Panc1 (cell line): ENCODE data around the gene MAGI2. TPM values are rescaled to one million over a fixed set of nuclear protein-coding genes. Genes with fewer than 3 reads are reported as not detected.

Experiments used
- ATAC-seq: fragments of 200-7000 bp; cut with Tn5 transposase; 2 replicates; pipeline ENCODE4 v1.9.1; 2020; ENCODE audit warnings: mild to moderate bottlenecking, moderate library complexity
- BruUV-seq: library from RNA; stranded (reverse); fragments of 400-500 nt; replicated peaks from 2 replicates; lab custom pipeline; 2021; lab: Mats Ljungman, UMichigan
- CTCF ChIA-PET: fragments of 300-600 bp; sonication (Branson Sonifier 250); formaldehyde crosslinking; loops from one replicate; lab custom pipeline; 2022; ENCODE audit warnings: antibody characterized with exemption; lab: Charles Lee
- POLR2A ChIA-PET: fragments of 300-600 bp; sonication (Branson Sonifier 250); formaldehyde crosslinking; loops from one replicate; lab custom pipeline; 2022; ENCODE audit warnings: antibody characterized with exemption; lab: Charles Lee
- DNase-seq: peaks from one replicate; pipeline ENCODE4 v3.0.0-alpha.2; 2010; ENCODE audit warnings: low read depth, low spot score
- H3K27ac ChIP-seq: 2 replicates; pipeline ENCODE4 v1.5.1; 2011; ENCODE audit warnings: mild to moderate bottlenecking, low read length, inconsistent platforms
- H3K27me3 ChIP-seq: fragments of 200-500 bp; sonication (Bioruptor generic); 2 replicates; pipeline ENCODE4 v1.6.0; 2014; ENCODE audit warnings: low read length, inconsistent platforms; ENCODE audit not compliant: control insufficient read depth, insufficient read depth
- H3K36me3 ChIP-seq: fragments of 200-500 bp; sonication (Bioruptor generic); 2 replicates; pipeline ENCODE4 v1.5.1; 2014; ENCODE audit warnings: inconsistent platforms, mild to moderate bottlenecking, low read length, moderate library complexity; ENCODE audit not compliant: control insufficient read depth, insufficient read depth
- H3K4me1 ChIP-seq: 2 replicates; pipeline ENCODE4 v1.5.1; 2011; ENCODE audit warnings: inconsistent platforms, mild to moderate bottlenecking, low read length, moderate library complexity; ENCODE audit not compliant: control insufficient read depth, insufficient read depth
- H3K4me3 ChIP-seq, 2 experiments: 2 replicates each; pipeline ENCODE4 v1.5.1; 2011 to 2012; ENCODE audit warnings: low read depth in 2 of 2, low read length in 2 of 2, mild to moderate bottlenecking in 2 of 2, inconsistent platforms in 1 of 2, moderate library complexity in 1 of 2
- H3K9me3 ChIP-seq: fragments of 200-500 bp; sonication (Bioruptor generic); 2 replicates; pipeline ENCODE4 v1.5.1; 2014; ENCODE audit warnings: low read depth, mild to moderate bottlenecking, inconsistent platforms, low read length, moderate library complexity; ENCODE audit not compliant: control insufficient read depth, insufficient read depth
- POLR2AphosphoS5 ChIP-seq: IDR thresholded peaks from 2 replicates; pipeline ENCODE4 v1.6.1; 2012; ENCODE audit warnings: mild to moderate bottlenecking, low read depth, low read length, moderate library complexity
- REST ChIP-seq, 2 experiments: IDR thresholded peaks; 2 replicates each; pipeline ENCODE4 v1.6.1; 2011 to 2012; ENCODE audit warnings: low read depth in 2 of 2, control low read depth in 1 of 2, low read length in 1 of 2, mild to moderate bottlenecking in 1 of 2, moderate library complexity in 1 of 2; ENCODE audit not compliant: insufficient read depth in 1 of 2
- SIN3A ChIP-seq: IDR thresholded peaks from 2 replicates; pipeline ENCODE4 v1.6.1; 2012; ENCODE audit warnings: low read depth, mild to moderate bottlenecking, low read length, moderate library complexity, borderline replicate concordance; ENCODE audit not compliant: insufficient read depth
- TCF7L2 ChIP-seq: IDR thresholded peaks from 2 replicates; pipeline ENCODE4 v1.6.1; 2011; ENCODE audit warnings: mild to moderate bottlenecking, low read depth, low read length, inconsistent platforms
- in situ Hi-C: cut with HindIII; loops from 2 replicates; pipeline ENCODE4 v1.10.0; 2016; ENCODE audit warnings: low sequenced_read_pairs, low pct_unique_long_range_greater_than_20kb
- intact Hi-C: fragments of 100-400 bp; cut with micrococcal nuclease; formaldehyde crosslinking; loops from one replicate; pipeline ENCODE4 v1.10.0; 2022; ENCODE audit not compliant: unreplicated experiment
- total RNA-seq: library from RNA; stranded (reverse); gene quantifications from one replicate; pipeline ENCODE4 v1.2.1, GENCODE V29; 2021; ENCODE audit not compliant: unreplicated experiment
- TF ChIP-seq, protein P1 (sequence below): fragments of 450-650 bp; IDR thresholded peaks from 2 replicates; pipeline ENCODE4 v1.5.1; 2017; ENCODE audit warnings: mild to moderate bottlenecking

MAGI2 gene
- total RNA-seq, 1 experiment from 2014 or later, result 5.4 TPM

GRCh38 chr7:77971726-77972125, 1481.7 kb downstream of the MAGI2 start:
- Histone ChIP-seq H3K36me3 (no peaks in the 10 kb centered on the region), H3K4me3 (no peak overlapping the region), H3K27ac (no peak overlapping the region), H3K4me1 (no peaks in the 10 kb centered on the region), H3K27me3 (no peaks in the 10 kb centered on the region), H3K9me3 (no peaks in the 10 kb centered on the region)
- TF ChIP-seq POLR2AphosphoS5 (no peak), SIN3A (no peak), TCF7L2 (no peak), REST (IDR thresholded peaks at IDR 0.05; ENCODE audit: insufficient read depth in 1 of 2, low read depth in 2 of 2, low read length in 1 of 2) (no peak)
- TF ChIP-seq, protein P1, sequence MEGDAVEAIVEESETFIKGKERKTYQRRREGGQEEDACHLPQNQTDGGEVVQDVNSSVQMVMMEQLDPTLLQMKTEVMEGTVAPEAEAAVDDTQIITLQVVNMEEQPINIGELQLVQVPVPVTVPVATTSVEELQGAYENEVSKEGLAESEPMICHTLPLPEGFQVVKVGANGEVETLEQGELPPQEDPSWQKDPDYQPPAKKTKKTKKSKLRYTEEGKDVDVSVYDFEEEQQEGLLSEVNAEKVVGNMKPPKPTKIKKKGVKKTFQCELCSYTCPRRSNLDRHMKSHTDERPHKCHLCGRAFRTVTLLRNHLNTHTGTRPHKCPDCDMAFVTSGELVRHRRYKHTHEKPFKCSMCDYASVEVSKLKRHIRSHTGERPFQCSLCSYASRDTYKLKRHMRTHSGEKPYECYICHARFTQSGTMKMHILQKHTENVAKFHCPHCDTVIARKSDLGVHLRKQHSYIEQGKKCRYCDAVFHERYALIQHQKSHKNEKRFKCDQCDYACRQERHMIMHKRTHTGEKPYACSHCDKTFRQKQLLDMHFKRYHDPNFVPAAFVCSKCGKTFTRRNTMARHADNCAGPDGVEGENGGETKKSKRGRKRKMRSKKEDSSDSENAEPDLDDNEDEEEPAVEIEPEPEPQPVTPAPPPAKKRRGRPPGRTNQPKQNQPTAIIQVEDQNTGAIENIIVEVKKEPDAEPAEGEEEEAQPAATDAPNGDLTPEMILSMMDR, result no peak
- in situ Hi-C loops (no loop called here), intact Hi-C loops (no loop called here)
- POLR2A ChIA-PET, result no interaction called here
- DNase-seq, result no peak
- no peak for ATAC-seq
- BruUV-seq, result no TSS peak
- CTCF ChIA-PET, result no interaction called here

DNA sequence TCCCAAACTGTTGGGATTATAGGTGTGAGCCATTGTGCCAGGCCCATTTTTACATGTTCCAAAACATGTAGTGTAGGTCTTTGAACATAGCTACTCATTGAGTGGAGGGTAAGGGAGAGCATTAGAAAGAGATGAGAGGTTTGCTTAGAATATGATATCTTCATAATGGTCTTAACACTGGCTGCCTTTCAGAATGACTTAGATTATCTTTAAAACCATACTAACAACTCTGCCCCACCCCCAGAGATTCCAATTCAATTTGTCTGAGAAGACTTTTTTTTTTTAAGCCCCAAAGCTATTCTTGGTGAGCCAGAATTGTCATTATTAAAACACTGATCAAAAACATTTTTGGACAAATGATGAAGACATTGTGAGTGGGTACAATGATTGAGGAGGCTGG, 1486.0 kb downstream of the MAGI2 start:
- Histone ChIP-seq H3K27me3 (no peaks in the 10 kb centered on the region), H3K36me3 (no peaks in the 10 kb centered on the region), H3K4me1 (no peaks in the 10 kb centered on the region), H3K9me3 (no peaks in the 10 kb centered on the region), H3K4me3 (no peak overlapping the region), H3K27ac (no peak overlapping the region)
- intact Hi-C loops (no loop called here), in situ Hi-C loops (no loop called here)
- no peak for TF ChIP-seq SIN3A
- TF ChIP-seq, protein P1, result no peak
- TF ChIP-seq REST (IDR thresholded peaks at IDR 0.05; ENCODE audit: insufficient read depth in 1 of 2, low read depth in 2 of 2, low read length in 1 of 2), result no peak
- TF ChIP-seq POLR2AphosphoS5, result no peak
- TF ChIP-seq TCF7L2, result no peak
- no TSS peak for BruUV-seq
- no peak for DNase-seq
- ChIA-PET CTCF (no interaction called here), POLR2A (no interaction called here)
- no peak for ATAC-seq
